OCI-LY7 (cell line): ENCODE measurements around the gene DOLK. TPM values are rescaled to one million over a fixed set of nuclear protein-coding genes. Genes with fewer than 3 reads are reported as not detected.

Source experiments
- BruUV-seq: library from RNA; stranded (reverse); fragments of 400-500 nt; replicated peaks from 2 replicates; lab custom pipeline; 2021; lab: Mats Ljungman, UMichigan
- CTCF ChIA-PET: fragments of 300-600 bp; sonication (Branson Sonifier 250); formaldehyde crosslinking; loops from one replicate; lab custom pipeline; 2022; ENCODE audit warnings: antibody characterized with exemption; ENCODE audit not compliant: unreplicated experiment; lab: Charles Lee
- POLR2A ChIA-PET: fragments of 300-600 bp; sonication (Branson Sonifier 250); formaldehyde crosslinking; loops from one replicate; lab custom pipeline; 2022; ENCODE audit warnings: antibody characterized with exemption; lab: Charles Lee
- DNase-seq: peaks from one replicate; pipeline ENCODE4 v3.0.0-alpha.2; 2015; ENCODE audit warnings: low spot score
- H2AFZ ChIP-seq: fragments of 200-600 bp; sonication (generic), shearing (Covaris generic); 2 replicates; pipeline ENCODE4 v1.6.1; 2014; ENCODE audit warnings: mild to moderate bottlenecking, antibody characterized with exemption, low read length, moderate library complexity
- H3K27ac ChIP-seq: fragments of 200-600 bp; sonication (generic); 2 replicates; pipeline ENCODE4 v1.5.1; 2014; ENCODE audit warnings: mixed run types, low read depth, mild to moderate bottlenecking, moderate library complexity, low read length, inconsistent platforms; ENCODE audit not compliant: poor library complexity, severe bottlenecking
- H3K36me3 ChIP-seq: fragments of 200-600 bp; sonication (generic); 2 replicates; pipeline ENCODE4 v1.6.1; 2014; ENCODE audit warnings: mild to moderate bottlenecking, antibody characterized with exemption, low read length, moderate library complexity, mixed read lengths; ENCODE audit not compliant: insufficient read depth
- H3K4me1 ChIP-seq: fragments of 200-600 bp; sonication (generic); 2 replicates; pipeline ENCODE4 v1.5.1; 2014; ENCODE audit warnings: mild to moderate bottlenecking, low read length; ENCODE audit not compliant: insufficient read depth, poor library complexity, severe bottlenecking
- H3K4me2 ChIP-seq: fragments of 200-600 bp; sonication (generic); 2 replicates; pipeline ENCODE4 v1.6.1; 2014; ENCODE audit warnings: mild to moderate bottlenecking, low read length
- H3K4me3 ChIP-seq: fragments of 200-600 bp; sonication (generic); 2 replicates; pipeline ENCODE4 v1.5.1; 2014; ENCODE audit warnings: mild to moderate bottlenecking, low read depth, low read length; ENCODE audit not compliant: poor library complexity, severe bottlenecking
- H3K79me2 ChIP-seq: fragments of 200-600 bp; sonication (generic); 2 replicates; pipeline ENCODE4 v1.6.1; 2016; ENCODE audit warnings: low read depth, mild to moderate bottlenecking, low read length, moderate library complexity, mixed read lengths; ENCODE audit not compliant: insufficient read depth
- H3K9me2 ChIP-seq: fragments of 200-600 bp; sonication (generic); 2 replicates; pipeline ENCODE4 v1.6.1; 2016; ENCODE audit warnings: mild to moderate bottlenecking, low read length, mixed read lengths; ENCODE audit not compliant: insufficient read depth
- H3K9me3 ChIP-seq: fragments of 200-600 bp; sonication (generic); 2 replicates; pipeline ENCODE4 v1.6.1; 2014; ENCODE audit warnings: mild to moderate bottlenecking, mixed run types, low read length, mixed read lengths
- H4K20me1 ChIP-seq: fragments of 200-600 bp; sonication (generic); 2 replicates; pipeline ENCODE4 v1.6.1; 2014; ENCODE audit warnings: mild to moderate bottlenecking, antibody characterized with exemption, low read length, moderate library complexity, mixed read lengths; ENCODE audit not compliant: insufficient read depth
- EZH2phosphoT487 ChIP-seq: fragments of 200-600 bp; sonication (generic); IDR thresholded peaks from 2 replicates; pipeline ENCODE4 v1.6.1; 2018; ENCODE audit warnings: low read depth, borderline replicate concordance, mild to moderate bottlenecking, mixed run types, antibody characterized with exemption, low read length, moderate library complexity, mixed read lengths
- intact Hi-C: fragments of 100-400 bp; cut with micrococcal nuclease; formaldehyde crosslinking; loops from one replicate; pipeline ENCODE4 v1.10.0; 2022; ENCODE audit not compliant: unreplicated experiment
- total RNA-seq, 2 experiments: library from RNA; depleted of rRNA in 1 of 2; stranded (reverse); fragments of >200 nt in 1 of 2; shearing (Covaris generic) in 1 of 2; gene quantifications; 2 replicates each; pipeline ENCODE4 v1.2.3, GENCODE V29; 2014 to 2022
- TF ChIP-seq, protein P1 (sequence below): fragments of 200-600 bp; sonication (generic); conservative IDR thresholded peaks from 2 replicates; pipeline ENCODE4 v1.5.1; 2014; ENCODE audit warnings: mild to moderate bottlenecking, antibody characterized with exemption, low read length, moderate library complexity, mixed read lengths

DOLK gene
- total RNA-seq, 2 experiments from 2014 or later: 5.1 to 9.6 TPM

GRCh38 chr9:128912270-128912853 is 35.0 kb downstream of the DOLK start:
- H2AFZ ChIP-seq: no peak overlapping the region
- H4K20me1 ChIP-seq: no peaks in the 10 kb centered on the region
- H3K9me2 ChIP-seq: no peaks in the 10 kb centered on the region
- ChIA-PET POLR2A (interaction anchor here (1.0 kb wide), 1 partner anchor 57 kb away, joined by 3 read pairs; no protein-coding TSS in a partner anchor), CTCF (no interaction called here)
- no peaks in the 10 kb centered on the region for H3K4me1 ChIP-seq
- no peak for DNase-seq
- H3K79me2 ChIP-seq: no peaks in the 10 kb centered on the region
- H3K4me3 ChIP-seq: no peak overlapping the region
- H3K4me2 ChIP-seq: no peak overlapping the region
- H3K9me3 ChIP-seq: no peaks in the 10 kb centered on the region
- intact Hi-C loops: no loop called here
- BruUV-seq: no TSS peak
- peaks cover 75% of the 10 kb centered on the region for H3K36me3 ChIP-seq
- no peak overlapping the region for H3K27ac ChIP-seq
- TF ChIP-seq, protein P1, sequence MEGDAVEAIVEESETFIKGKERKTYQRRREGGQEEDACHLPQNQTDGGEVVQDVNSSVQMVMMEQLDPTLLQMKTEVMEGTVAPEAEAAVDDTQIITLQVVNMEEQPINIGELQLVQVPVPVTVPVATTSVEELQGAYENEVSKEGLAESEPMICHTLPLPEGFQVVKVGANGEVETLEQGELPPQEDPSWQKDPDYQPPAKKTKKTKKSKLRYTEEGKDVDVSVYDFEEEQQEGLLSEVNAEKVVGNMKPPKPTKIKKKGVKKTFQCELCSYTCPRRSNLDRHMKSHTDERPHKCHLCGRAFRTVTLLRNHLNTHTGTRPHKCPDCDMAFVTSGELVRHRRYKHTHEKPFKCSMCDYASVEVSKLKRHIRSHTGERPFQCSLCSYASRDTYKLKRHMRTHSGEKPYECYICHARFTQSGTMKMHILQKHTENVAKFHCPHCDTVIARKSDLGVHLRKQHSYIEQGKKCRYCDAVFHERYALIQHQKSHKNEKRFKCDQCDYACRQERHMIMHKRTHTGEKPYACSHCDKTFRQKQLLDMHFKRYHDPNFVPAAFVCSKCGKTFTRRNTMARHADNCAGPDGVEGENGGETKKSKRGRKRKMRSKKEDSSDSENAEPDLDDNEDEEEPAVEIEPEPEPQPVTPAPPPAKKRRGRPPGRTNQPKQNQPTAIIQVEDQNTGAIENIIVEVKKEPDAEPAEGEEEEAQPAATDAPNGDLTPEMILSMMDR: no peak
- no peak for TF ChIP-seq EZH2phosphoT487

- intact Hi-C loops: no loop called here
- BruUV-seq: no TSS peak
- Histone ChIP-seq H2AFZ (no peak overlapping the region), H3K36me3 (peaks cover 77% of the 10 kb centered on the region), H3K4me3 (no peak overlapping the region), H3K4me1 (no peaks in the 10 kb centered on the region), H3K79me2 (no peaks in the 10 kb centered on the region), H4K20me1 (no peaks in the 10 kb centered on the region), H3K4me2 (no peak overlapping the region), H3K9me3 (no peaks in the 10 kb centered on the region), H3K27ac (no peak overlapping the region), H3K9me2 (no peaks in the 10 kb centered on the region)
- ChIA-PET POLR2A (no interaction called here), CTCF (no interaction called here)
- TF ChIP-seq, protein P1: no peak
- TF ChIP-seq EZH2phosphoT487: no peak
- DNase-seq: no peak
These were observed 35.8 kb downstream of the DOLK start for GRCh38 chr9:128911529-128912035.

DNA sequence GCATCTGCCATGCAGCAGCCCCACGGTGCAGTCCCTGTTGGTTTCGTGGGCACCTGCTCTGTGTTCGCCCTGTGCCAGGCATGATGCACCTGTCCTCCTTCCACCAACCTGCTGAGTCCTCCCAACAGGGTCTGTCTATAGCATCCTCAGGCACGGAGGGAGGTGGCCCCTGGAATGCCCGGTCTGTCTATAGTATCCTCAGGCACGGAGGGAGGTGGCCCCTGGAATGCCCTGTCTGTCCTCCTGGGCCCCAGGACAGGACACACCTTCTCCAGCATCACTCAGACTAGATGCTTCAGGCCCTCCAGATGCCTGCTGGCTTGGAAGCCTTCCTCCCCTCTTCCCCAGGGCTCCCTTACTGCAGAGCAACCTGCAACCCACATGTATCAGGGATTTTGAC is 36.5 kb downstream of the DOLK start:
- no TSS peak for BruUV-seq
- intact Hi-C loops: no loop called here
- Histone ChIP-seq H3K4me1 (no peaks in the 10 kb centered on the region), H3K9me2 (no peaks in the 10 kb centered on the region), H3K36me3 (peaks cover 72% of the 10 kb centered on the region), H3K79me2 (no peaks in the 10 kb centered on the region), H3K27ac (no peak overlapping the region), H4K20me1 (no peaks in the 10 kb centered on the region), H3K4me3 (no peak overlapping the region), H3K4me2 (no peak overlapping the region), H3K9me3 (no peaks in the 10 kb centered on the region), H2AFZ (no peak overlapping the region)
- DNase-seq: no peak
- CTCF ChIA-PET: no interaction called here
- TF ChIP-seq, protein P1: no peak
- TF ChIP-seq EZH2phosphoT487: no peak
- POLR2A ChIA-PET: no interaction called here
